ENCODE results near the gene TEX54. TPM values are rescaled to one million over a fixed set of nuclear protein-coding genes. Genes with fewer than 3 reads are reported as not detected.
"Not testable (repeated sequence)": the region's sequence is repeated elsewhere in the genome, so short reads cannot be mapped to it uniquely, and the experiment has no call there.

TEX54 gene
- total and polyA plus RNA-seq, 11 donors, result not detected

DNA sequence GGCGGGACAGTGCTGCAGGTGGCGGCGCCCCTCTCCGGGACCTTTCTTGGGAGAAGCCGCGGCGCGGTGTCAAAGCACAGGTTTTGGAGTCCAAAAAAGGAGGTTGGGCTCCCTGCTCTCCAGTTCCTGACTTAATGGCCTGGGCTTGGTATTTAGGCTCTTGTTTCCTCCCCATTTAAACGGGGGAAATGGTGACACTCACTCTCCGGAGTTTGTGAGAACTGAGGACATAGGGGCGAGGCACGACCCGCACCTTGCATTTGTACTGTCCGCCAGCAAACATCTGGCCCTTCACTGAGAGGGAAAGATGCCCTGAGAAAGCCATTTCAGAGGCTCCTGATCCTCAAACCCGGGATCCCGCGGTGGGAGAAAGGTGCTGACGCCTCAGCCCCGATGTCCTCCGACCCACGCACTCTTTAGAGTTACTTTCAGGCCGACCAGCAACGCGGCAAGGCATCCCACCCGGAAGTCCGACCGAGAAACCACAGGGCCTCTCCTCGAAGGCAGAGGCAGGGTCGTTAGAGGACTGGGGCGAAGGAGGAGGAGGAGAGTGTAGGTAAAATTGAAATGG is 9.6 kb upstream of the TEX54 start:
- Histone ChIP-seq H3K4me3 (peak overlapping the region in 11 of 12 donors; percentile 27 to 98 (median 66)), H3K4me1 (peaks cover 5 to 33% (median 17%) of the 10 kb centered on the region in 12 donors), H3K36me3 (peaks cover 0 to 8% (median 0%) of the 10 kb centered on the region in 9 donors), H3K9me3 (no peaks in the 10 kb centered on the region), H3K27ac (peak overlapping the region; percentile 82 to 99 (median 96)), H3K27me3 (no peaks in the 10 kb centered on the region)
- TF ChIP-seq, protein P1, sequence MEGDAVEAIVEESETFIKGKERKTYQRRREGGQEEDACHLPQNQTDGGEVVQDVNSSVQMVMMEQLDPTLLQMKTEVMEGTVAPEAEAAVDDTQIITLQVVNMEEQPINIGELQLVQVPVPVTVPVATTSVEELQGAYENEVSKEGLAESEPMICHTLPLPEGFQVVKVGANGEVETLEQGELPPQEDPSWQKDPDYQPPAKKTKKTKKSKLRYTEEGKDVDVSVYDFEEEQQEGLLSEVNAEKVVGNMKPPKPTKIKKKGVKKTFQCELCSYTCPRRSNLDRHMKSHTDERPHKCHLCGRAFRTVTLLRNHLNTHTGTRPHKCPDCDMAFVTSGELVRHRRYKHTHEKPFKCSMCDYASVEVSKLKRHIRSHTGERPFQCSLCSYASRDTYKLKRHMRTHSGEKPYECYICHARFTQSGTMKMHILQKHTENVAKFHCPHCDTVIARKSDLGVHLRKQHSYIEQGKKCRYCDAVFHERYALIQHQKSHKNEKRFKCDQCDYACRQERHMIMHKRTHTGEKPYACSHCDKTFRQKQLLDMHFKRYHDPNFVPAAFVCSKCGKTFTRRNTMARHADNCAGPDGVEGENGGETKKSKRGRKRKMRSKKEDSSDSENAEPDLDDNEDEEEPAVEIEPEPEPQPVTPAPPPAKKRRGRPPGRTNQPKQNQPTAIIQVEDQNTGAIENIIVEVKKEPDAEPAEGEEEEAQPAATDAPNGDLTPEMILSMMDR (IDR thresholded peaks at IDR 0.05), result no peak
- TF ChIP-seq POLR2A (IDR thresholded peaks at IDR 0.05), result no peak
- peak; percentile 34 to 85 (median 45) for DNase-seq
- intact Hi-C loops (cut with DNase I), result loop anchor here in 2 of 10 donors (1.0 to 10.0 kb wide), 4 partner anchors 37 to 117 kb away; partner anchors contain the start of genes HNRNPUL2 (in 2 of the 2), TTC9C (in 2 of the 2), NXF1 (in 1 of the 2) and TMEM223 (in 1 of the 2)
- ATAC-seq, result peak in 1 of 4 donors; percentile 4
- 6 to 12% (median 8%) methylated on average over 24 to 30 of the region's 30 CpGs for WGBS, 4 donors

DNA sequence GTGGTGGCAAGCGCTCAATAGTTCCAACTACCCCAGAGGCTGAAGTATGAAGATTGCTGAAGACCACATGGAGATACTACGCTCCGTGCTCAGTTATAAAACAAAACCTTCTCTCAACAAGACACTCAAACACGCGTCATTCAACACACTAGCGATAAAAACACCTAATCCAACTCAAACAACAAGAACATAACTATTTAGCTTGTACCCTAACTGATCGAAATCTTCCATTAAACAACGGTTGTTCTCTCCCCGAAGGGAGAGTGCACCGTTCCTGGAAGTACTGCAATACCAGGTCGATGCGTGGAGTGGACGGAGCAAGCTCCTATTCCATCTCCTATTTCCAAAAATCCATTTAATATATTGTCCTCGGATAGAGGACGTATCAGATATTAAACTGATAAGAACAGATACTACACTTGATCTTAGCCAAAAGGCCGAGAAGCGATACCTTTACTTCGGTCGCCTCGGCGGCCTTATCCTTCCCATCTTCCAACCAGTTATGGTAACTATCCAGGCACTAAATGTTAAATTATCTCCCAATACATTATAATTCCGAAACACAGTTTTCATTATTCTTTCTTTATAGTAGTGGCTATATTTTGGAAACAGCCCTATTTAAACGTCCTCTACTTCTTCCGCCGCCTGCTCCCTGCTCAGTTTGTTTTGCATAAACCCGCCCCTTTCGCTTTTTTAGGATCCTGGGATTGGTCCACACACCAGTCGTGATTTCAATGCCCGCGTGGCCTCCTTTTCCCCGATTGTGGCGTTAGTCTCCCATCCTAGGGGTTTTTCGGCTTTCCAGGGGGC is 8.9 kb upstream of the TEX54 start:
- Histone ChIP-seq H3K36me3 (peaks cover 0 to 15% (median 5%) of the 10 kb centered on the region in 9 donors), H3K27me3 (no peaks in the 10 kb centered on the region), H3K4me3 (peak overlapping the region in 11 of 12 donors; percentile 38 to 98 (median 86)), H3K27ac (peak overlapping the region; percentile 82 to 99 (median 96)), H3K4me1 (peaks cover 5 to 33% (median 17%) of the 10 kb centered on the region in 12 donors), H3K9me3 (no peaks in the 10 kb centered on the region)
- peak; percentile 73 to 86 (median 77) for ATAC-seq
- peak; percentile 75 to 93 (median 88) for DNase-seq
- WGBS, 4 donors, result 0% methylated on average over 33 of the region's 33 CpGs
- intact Hi-C loops (cut with DNase I), result loop anchor here in 3 of 10 donors (1.0 to 10.0 kb wide), 6 partner anchors 36 to 117 kb away; partner anchors contain the start of genes HNRNPUL2 (in 2 of the 3), SLC3A2 (in 2 of the 3), TTC9C (in 2 of the 3) and NXF1 (in 1 of the 3)
- TF ChIP-seq POLR2A (IDR thresholded peaks at IDR 0.05), result peak; percentile 50 to 96
- TF ChIP-seq, protein P1 (IDR thresholded peaks at IDR 0.05), result peak in 1 of 12 donors; percentile 2

DNA sequence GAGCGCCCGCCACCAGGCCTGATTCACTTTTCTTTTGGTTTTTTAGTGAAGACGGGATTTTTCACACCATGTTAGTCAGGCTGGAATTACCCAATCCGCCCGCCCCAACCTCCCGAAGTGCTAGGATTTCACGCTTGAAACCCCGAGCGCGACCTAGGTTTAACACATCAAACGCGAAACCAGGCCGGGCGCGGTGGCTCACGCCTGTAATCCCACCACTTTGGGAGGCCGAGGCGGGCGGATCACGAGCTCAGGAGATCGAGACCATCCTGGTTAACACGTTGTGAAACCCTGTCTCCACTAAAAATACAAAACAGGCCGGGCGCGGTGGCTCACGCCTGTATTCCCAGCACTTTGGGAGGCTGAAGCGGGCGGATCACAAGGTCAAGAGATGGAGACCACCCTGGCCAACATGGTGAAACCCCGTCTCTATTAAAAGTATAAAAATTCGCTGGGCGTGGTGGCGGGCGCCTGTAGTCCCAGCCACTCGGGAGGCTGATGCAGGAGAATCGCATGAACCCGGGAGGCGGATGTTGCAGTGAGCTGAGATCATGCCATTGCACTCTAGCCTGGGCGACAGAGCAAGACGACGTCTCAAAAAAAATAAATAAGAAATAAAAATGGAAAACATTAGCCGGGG is 8.2 kb upstream of the TEX54 start:
- peaks cover 0 to 22% (median 11%) of the 10 kb centered on the region in 9 donors for H3K36me3 ChIP-seq
- ATAC-seq (peak in 3 of 4 donors; percentile 6 to 30 (median 12)), DNase-seq (peak; percentile 51 to 74 (median 72))
- not testable (repeated sequence) for H3K9me3 ChIP-seq, H3K27me3 ChIP-seq
- peaks cover 5 to 33% (median 17%) of the 10 kb centered on the region in 12 donors for H3K4me1 ChIP-seq
- peak overlapping the region; percentile 82 to 99 (median 96) for H3K27ac ChIP-seq
- intact Hi-C loops (cut with DNase I), result loop anchor here in 3 of 10 donors (2.0 to 10.0 kb wide), 5 partner anchors 40 to 116 kb away; partner anchors contain the start of genes HNRNPUL2 (in 2 of the 3), SLC3A2 (in 2 of the 3), TTC9C (in 2 of the 3) and TMEM179B (in 1 of the 3)
- whole genome bisulfite sequencing, 4 donors, result 1 to 2% (median 1%) methylated on average over 41 of the region's 41 CpGs
- H3K4me3 ChIP-seq, result peak overlapping the region; percentile 66 to 98 (median 84)
